Measurements from ENCODE around the gene TJP3.

The TJP3 gene

GRCh38 chr19:3785451-3785937 is 77.3 kb downstream of the TJP3 start:
- DNase-seq (ENCODE audit: low spot score) = no peak

DNA sequence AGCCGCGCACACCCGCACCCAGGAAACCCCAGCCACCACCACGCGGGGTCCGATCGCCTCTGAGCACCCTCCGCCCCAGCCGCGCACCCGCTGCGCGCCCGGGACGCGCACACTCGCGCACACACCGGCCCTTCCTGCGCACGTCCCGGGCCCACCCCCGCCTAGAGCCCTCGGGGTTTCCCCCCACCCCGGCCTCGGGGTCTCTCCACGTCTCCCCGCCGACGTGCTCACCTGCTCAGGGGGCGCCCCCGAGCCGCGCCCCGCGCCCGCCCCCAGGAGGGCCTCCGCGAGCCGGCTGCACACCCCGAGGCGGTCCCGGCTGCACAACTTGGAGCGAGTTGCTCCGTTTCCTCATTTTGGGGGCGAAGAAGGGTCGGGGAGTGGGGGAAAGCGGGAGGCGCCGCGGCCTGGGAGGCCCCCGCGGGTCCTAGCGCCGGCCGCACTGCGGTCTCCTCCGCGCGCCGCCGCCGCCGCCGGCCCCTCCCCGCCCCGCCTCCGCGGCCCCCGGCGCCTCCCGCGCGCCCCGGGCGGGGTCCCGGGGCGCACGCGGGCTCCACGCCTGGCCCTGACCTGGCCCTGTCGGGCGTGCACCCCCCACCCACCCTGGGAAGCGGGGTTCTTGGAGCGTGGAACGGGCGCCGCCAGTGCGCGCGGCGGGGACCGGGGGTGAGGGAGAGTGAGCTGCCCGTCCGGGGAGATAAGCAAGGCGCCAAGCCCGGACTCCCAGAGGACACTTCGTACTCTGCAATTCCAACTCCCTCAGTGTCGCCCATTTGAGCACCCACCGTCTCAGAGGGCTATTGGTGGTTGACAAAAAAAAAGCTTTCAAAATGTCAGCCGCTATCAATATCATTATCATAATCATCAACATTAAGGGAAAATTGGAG is 78.0 kb downstream of the TJP3 start, which contains the start of gene MATK:
Gene MATK (minus strand): TSS at position 444 of the 887 bp plus-strand sequence. CDS start 1,246 bp downstream, outside the sequence.
- DNase-seq (ENCODE audit: low spot score) = no peak

GRCh38 chr19:3788996-3789778 is 81.0 kb downstream of the TJP3 start:
- DNase-seq (ENCODE audit: low spot score) = no peak

DNA sequence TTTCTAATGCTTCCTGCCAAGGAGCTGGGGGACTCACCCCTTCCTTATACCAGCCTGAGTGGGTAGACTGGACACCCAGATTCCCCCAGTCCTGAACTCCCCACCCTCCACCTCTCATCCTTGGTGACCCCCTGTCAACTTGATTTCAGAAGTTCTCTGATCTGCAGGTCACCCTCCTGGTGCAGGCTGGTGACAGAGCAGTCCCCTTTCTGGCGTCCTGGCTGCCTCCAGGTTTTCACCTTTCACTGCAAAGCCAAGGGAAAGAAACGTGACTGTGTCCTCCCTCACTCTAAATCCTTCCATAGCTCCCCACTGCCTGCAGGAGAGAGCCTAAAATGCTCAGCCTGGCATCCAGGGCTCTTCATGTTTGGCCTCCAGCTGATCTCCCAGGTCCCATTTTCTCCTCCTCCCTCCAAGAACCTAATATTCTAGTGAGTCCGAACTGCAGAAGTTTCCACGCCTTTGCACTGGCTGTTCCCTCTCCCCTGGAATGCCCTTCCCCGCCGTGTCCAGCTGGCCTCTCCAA is 82.1 kb downstream of the TJP3 start:
- no peak for DNase-seq (ENCODE audit: low spot score)

DNA sequence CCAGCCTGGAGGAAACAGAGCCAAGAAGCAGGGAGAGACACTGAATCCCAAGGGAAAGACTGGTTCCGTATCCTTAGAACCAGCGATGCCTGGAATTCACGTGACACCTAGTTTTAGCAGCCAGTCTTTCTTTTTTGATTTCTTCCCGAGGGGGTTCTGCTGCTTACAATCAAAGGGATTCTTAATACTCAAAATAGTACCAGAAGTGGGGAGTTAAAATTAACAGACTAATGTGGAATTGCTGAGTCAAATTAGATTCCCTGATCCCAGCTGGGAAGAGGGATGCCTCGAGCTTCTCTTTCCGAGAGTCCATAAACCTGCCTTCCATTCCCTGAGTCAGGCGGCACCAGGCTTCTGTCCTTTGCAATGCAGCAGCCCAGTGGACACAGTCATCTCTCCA is 82.8 kb downstream of the TJP3 start:
- DNase-seq (ENCODE audit: low spot score) = no peak

- no peak for DNase-seq (ENCODE audit: low spot score)
These were observed 83.9 kb downstream of the TJP3 start for GRCh38 chr19:3792114-3792513.

DNA sequence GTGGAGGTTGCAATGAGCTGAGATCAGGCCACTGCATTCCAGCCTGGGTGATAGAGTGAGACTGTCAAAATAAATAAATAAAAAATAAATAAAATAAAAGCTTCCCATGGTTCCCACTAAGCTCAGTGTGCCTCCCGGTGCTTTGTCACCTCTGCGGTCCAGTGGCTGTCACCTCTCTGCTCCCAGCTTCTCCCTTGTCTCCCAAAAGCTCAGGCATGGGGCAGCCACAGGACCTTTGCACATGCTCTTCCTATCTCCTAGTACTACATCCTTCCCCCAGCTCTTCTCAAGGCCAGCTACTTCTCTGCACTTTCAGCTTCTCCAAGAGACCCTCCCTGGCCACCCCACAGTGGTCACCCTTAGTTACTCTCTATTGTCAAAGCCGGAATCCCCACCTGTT is 85.6 kb downstream of the TJP3 start:
- DNase-seq (ENCODE audit: low spot score) = no peak

DNA sequence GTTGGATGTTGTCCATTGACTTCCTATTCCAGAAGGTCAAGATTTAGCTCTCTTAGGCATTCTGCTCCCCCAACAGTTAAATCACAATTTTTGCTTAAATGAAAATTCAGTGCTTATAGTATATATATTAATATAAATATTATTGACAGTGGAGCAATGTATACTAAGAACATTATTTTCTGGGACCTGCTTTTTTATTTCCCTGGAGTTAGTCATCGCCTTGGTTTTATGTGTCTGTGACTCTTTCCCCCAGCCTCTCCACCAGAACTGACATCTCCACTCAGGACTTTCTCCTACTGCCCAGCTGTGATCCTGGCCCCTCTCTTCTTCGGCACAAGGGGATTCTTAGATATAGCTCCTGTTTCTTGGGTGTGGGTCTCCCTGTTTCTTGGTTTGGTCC is 88.2 kb downstream of the TJP3 start:
- DNase-seq (ENCODE audit: low spot score) = no peak

GRCh38 chr19:3798137-3798536 is 90.0 kb downstream of the TJP3 start:
- no peak for DNase-seq (ENCODE audit: low spot score)

All from GM03348 (cell line).